ENCODE results near the gene SMOC2. TPM values are rescaled to one million over a fixed set of nuclear protein-coding genes. Genes with fewer than 3 reads are reported as not detected.

The SMOC2 gene
- total and polyA plus RNA-seq, 2 of the 4 experiments (the other 2 are of a cell fraction): not detected

DNA sequence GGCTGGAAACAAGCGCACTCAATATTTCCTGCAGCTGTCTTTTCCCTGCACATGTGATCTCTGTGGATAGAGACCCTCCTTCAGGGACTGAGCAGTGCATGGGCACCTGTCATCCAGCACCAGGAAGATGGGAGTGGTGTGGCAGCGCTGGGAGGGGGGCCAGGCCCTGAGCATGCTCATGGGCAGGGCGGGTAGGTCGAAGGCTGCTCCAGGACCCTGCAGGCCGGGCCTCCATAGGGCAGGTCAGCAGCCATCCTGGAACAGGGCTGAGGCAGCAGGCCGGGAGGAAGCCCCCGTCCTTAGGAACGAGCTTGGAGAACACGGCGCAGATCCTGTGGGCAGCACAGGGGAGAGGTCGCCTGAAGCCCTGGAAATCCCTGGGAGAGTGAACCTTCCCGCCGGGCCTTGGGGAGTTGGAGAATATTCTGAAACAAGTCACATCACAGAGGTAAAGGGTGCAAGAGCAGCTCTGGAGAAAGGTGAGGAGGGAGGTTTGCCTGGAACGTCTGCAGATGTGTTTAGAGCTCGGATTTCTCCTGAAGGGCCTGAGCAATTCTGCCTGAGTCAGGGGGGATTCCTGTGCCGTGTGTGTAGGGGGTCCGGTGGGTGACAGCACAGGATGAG lies 133.2 kb downstream of the SMOC2 start:
- in situ Hi-C loops (cut with MboI; ENCODE audit: low sequenced_read_pairs) (no loop called here), intact Hi-C loops (cut with micrococcal nuclease) (no loop called here), dilution Hi-C loops (cut with HindIII; ENCODE audit: low sequenced_read_pairs, unreplicated experiment) (no loop called here)
- Histone ChIP-seq H4K91ac (ENCODE audit: insufficient read depth, low read depth, low read length) (no peak overlapping the region), H2AK9ac (replicated peaks; ENCODE audit: low read depth, low read length, poor library complexity) (no peak overlapping the region), H2BK20ac (ENCODE audit: low read depth, low read length) (no peak overlapping the region), H2BK15ac (ENCODE audit: low read depth, low read length) (no peak overlapping the region), H3K79me1 (ENCODE audit: low read depth in 1 of 2, low read length in 2 of 2) (no peaks in the 10 kb centered on the region), H3K27me3 (ENCODE audit: control insufficient read depth, insufficient read depth, low read length) (no peaks in the 10 kb centered on the region), H3K9me3 (ENCODE audit: control insufficient read depth, insufficient read depth, low read length) (peaks cover 61% of the 10 kb centered on the region), H3K23ac (ENCODE audit: low read depth, low read length) (no peak overlapping the region), H3K9me1 (ENCODE audit: insufficient read depth, low read length) (no peaks in the 10 kb centered on the region), H3K4me3 (ENCODE audit: insufficient read depth, low read depth, low read length) (no peak overlapping the region), H3K27ac (ENCODE audit: insufficient read depth, low read length) (no peak overlapping the region), H2BK5ac (ENCODE audit: low read depth, low read length, poor library complexity, severe bottlenecking) (no peak overlapping the region), H4K5ac (ENCODE audit: low read depth, low read length) (no peak overlapping the region), H3K36me3 (ENCODE audit: control insufficient read depth, insufficient read depth, low read length) (no peaks in the 10 kb centered on the region), H3K4ac (ENCODE audit: low read depth, low read length) (no peak overlapping the region), H2AK5ac (ENCODE audit: low read depth, low read length) (no peak overlapping the region), H3K4me2 (ENCODE audit: low read depth, low read length) (no peak overlapping the region), H3K9ac (ENCODE audit: low read depth, low read length) (no peak overlapping the region), H2BK120ac (ENCODE audit: low read depth, low read length) (no peak overlapping the region), H3K14ac (replicated peaks; ENCODE audit: low read depth, low read length) (no peak overlapping the region), H3K4me1 (ENCODE audit: control insufficient read depth, insufficient read depth, low read length) (no peaks in the 10 kb centered on the region), H3K56ac (ENCODE audit: extremely low read depth, insufficient read depth, low read length) (no peak overlapping the region), H4K20me1 (ENCODE audit: insufficient read depth, low read length) (no peaks in the 10 kb centered on the region), H2AFZ (replicated peaks; ENCODE audit: low read length, poor library complexity) (no peak overlapping the region), H4K8ac (ENCODE audit: low read depth in 2 of 2, low read length in 2 of 2) (no peak overlapping the region), H3K18ac (ENCODE audit: low read depth, low read length) (no peak overlapping the region)
- ATAC-seq (ENCODE audit: low read depth): no peak
- POLR2A ChIA-PET (ENCODE audit: unreplicated experiment): no interaction called here
- 40% methylated on average over 1 of the region's 17 CpGs; no CpG with 5 or more reads in 1 of the 2 experiments for WGBS, 2 experiments (ENCODE audit: extremely low coverage in 2 of 2, insufficient read length in 1 of 2)
- BruUV-seq (replicated peaks): no TSS peak
- TF ChIP-seq FOS (IDR thresholded peaks at IDR 0.05; ENCODE audit: low read depth, low read length) (no peak), RFX5 (IDR thresholded peaks at IDR 0.05; ENCODE audit: low read depth, low read length) (no peak), RCOR1 (IDR thresholded peaks at IDR 0.05; ENCODE audit: insufficient replicate concordance, low read length) (no peak), NFE2L2 (IDR thresholded peaks at IDR 0.05; ENCODE audit: low read depth, low read length) (no peak), CEBPB (IDR thresholded peaks at IDR 0.05; ENCODE audit: low read depth, low read length) (no peak), MAZ (IDR thresholded peaks at IDR 0.05; ENCODE audit: borderline replicate concordance, low read depth, low read length) (no peak), RAD21 (IDR thresholded peaks at IDR 0.05; ENCODE audit: low read length) (no peak)
- TF ChIP-seq, protein P1, sequence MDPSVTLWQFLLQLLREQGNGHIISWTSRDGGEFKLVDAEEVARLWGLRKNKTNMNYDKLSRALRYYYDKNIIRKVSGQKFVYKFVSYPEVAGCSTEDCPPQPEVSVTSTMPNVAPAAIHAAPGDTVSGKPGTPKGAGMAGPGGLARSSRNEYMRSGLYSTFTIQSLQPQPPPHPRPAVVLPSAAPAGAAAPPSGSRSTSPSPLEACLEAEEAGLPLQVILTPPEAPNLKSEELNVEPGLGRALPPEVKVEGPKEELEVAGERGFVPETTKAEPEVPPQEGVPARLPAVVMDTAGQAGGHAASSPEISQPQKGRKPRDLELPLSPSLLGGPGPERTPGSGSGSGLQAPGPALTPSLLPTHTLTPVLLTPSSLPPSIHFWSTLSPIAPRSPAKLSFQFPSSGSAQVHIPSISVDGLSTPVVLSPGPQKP (IDR thresholded peaks at IDR 0.05; ENCODE audit: borderline replicate concordance, low read depth, low read length): no peak
- no peak for DNase-seq
- CTCF ChIA-PET: no interaction called here

Measured in IMR-90 (cell line).